MM.1S (cell line): Measurements from ENCODE around the gene ZNF366.

ENCODE experiments used
- CTCF ChIP-seq: fragments of 300-600 bp; sonication (generic); IDR thresholded peaks from 2 replicates; pipeline ENCODE4 v1.5.1; 2016; ENCODE audit warnings: antibody characterized with exemption, low read length, mixed read lengths
- EZH2 ChIP-seq: fragments of 300-600 bp; sonication (generic); optimal IDR thresholded peaks from 2 replicates; pipeline ENCODE3; 2017; ENCODE audit warnings: low read depth, mild to moderate bottlenecking, antibody characterized with exemption, low read length, mixed read lengths
- EZH2phosphoT487 ChIP-seq: fragments of 300-600 bp; sonication (generic); IDR thresholded peaks from 2 replicates; pipeline ENCODE4 v1.6.1; 2018; ENCODE audit warnings: antibody characterized with exemption, low read length

- no peak for TF ChIP-seq CTCF
- TF ChIP-seq EZH2phosphoT487 = no peak
- no peak for TF ChIP-seq EZH2
Measured at GRCh38 chr5:72440207-72440638, 67.0 kb downstream of the ZNF366 start.
